SIG-M5 treated with dmso at 0.1 percent for 504 hours (cell line): ENCODE measurements around the gene NGFR.
A peak's percentile ranks its signal among the peaks of the same experiment; 100 is the strongest.

Experiments used
- DNase-seq: peaks from one replicate; lab custom pipeline; 2025; ENCODE audit not compliant: unreplicated experiment; lab: John Stamatoyannopoulos, UW

Gene NGFR

GRCh38 chr17:49515196-49515770 lies 20.2 kb downstream of the NGFR start:
- peak; percentile 14 for DNase-seq

- no peak for DNase-seq
Measured at GRCh38 chr17:49516180-49516579, 21.1 kb downstream of the NGFR start.

GRCh38 chr17:49518346-49519078 lies 23.4 kb downstream of the NGFR start:
- DNase-seq: no peak

- no peak for DNase-seq
Measured at GRCh38 chr17:49519781-49520180, 24.7 kb downstream of the NGFR start.

GRCh38 chr17:49520386-49521087 lies 25.4 kb downstream of the NGFR start:
- DNase-seq: no peak

DNA sequence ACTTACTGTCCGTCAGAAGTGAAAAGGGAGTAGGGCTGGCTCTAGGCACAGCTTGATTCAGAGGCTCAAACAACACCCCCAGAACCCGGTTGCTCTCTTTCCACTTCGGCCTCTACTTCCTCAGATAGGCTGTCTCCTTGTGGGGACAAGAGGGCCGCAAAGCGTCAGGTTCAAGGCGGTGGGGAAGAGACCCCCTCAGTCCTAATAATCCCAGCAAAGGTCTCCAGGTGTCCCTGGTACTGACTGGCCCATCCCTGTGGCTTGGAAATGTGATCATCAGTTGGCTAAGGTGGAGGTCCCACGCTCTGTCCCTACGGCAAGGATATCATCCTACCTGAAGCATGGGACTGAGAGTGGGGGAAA lies 26.0 kb downstream of the NGFR start:
- DNase-seq: no peak

DNA sequence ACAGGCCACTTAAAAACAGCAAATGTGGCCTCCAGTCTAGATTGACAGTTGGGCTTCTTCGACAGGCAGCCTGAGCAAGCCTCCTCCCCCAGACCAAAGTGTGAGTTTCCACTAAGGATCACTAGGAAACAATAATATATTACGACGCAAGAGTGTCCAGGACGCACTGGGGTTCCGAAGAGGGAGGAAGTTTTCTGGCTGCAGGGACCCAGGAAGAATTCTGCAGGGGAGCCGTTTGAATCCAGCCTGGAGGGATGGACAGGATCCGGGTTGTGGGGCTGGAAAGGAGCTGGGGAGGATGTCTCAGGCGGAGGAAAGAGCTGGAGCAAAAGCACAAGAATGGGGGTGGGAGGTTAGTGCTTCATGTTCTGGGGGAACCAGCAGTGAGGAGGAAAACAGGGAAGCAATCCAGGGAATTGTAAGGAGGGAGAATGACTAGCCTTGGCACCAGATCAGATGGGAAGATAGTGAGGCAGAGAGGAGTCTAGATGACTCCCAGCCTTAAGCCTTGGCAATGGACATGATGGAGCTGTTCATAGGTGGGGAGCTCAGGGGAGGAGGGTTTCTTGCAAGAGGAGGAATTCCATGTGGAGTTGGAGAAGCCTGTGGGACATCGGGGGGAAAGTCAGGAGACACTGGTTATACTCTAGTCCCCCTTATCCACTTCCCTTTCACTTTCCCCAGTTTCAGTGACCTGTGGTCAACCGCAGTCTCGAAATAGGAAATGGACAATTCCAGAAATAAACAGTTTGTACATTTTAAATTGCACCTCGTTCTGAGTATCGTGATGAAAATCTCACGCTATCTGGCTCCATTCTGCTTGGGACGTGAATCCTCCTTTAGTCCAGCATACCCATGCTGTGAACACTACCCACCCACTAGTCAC lies 26.6 kb downstream of the NGFR start:
- DNase-seq: no peak

GRCh38 chr17:49522357-49522890 lies 27.3 kb downstream of the NGFR start:
- DNase-seq: no peak

GRCh38 chr17:49523196-49523595 lies 28.1 kb downstream of the NGFR start:
- DNase-seq: no peak

- DNase-seq: no peak
Measured at GRCh38 chr17:49523706-49524472, 28.8 kb downstream of the NGFR start.

DNA sequence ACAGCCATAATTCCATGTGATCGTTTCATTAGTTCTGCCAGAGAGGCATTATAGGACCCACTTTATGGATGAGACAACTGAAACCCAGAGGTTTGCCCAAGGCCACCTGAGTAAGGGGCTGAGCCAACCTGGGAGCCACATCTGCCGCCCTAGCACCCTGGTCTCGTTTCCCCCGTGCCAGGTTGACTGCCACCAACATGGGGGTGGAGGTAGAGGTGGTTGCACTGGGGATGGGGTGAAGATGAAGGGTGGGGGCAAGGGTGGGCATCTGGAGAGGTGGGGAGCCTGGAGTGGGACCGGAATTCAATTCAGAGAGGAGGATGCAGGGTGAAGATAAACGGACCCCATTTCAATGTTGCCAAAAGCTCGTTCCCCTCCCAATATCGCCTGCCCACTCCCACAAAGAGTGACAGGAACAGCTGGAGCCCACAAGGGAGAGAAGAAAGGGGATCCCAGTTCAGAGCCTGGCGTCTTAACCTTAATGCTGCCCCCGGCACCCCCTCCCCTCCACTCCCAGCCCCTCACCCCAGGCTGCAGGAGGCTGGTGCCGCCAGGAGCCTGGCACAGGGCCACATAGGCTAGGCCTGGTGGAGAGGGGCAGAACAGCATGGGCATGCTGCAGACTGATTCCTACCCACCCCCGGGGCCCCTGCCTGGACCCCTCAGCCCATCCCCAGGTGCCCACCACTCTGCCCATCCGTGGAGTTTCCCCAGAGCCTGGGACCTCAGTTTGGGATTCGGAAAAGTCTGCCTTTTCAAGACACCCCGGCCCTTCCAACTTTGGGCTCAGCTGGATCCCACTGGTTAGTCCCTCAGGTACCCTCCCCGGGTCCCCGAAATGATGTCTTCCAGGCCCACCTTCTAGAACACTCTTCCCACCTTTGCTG lies 29.6 kb downstream of the NGFR start:
- no peak for DNase-seq

DNA sequence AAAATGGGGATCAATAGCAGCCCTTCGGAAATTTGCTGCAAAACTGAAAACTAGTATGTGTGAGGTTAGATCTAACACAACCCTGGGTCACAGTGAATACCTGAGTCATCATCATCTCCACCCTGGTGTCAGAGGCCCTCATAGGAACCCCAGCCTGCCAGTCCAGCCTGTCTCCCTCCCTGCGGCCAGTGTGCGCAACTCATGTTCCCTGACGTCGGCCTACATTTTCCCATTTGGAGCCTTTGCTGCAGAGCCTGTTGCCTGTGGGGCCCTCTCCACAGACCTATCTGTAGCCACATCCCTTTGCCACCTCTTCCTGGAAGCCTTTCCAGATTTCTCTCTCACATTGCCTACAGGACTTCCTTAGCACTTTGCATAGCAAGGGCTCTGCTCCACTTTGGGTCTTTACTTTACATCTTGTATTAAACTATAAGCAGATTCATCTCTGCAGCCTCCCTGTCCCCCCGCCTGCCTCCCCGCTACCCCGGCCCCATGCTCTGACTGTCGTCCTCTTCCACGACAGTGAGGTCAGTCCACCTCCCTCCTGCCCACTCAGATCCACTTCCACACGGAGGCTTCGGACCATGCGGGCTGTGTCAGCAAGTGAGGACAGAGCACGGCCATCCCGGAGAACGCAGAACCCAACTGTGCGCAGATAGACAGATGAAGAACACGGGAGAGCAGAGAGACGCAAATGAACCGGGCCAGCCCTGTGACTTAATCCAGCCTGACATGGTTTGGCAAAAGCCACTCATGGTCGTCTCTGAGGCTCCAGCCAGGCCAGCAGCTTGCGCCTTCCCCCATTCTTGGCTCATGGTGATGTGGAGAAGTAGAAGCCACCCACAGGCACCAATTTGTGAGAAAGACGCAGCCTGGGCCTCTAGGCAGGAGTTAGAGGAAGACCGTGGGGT lies 31.0 kb downstream of the NGFR start:
- DNase-seq: no peak

DNA sequence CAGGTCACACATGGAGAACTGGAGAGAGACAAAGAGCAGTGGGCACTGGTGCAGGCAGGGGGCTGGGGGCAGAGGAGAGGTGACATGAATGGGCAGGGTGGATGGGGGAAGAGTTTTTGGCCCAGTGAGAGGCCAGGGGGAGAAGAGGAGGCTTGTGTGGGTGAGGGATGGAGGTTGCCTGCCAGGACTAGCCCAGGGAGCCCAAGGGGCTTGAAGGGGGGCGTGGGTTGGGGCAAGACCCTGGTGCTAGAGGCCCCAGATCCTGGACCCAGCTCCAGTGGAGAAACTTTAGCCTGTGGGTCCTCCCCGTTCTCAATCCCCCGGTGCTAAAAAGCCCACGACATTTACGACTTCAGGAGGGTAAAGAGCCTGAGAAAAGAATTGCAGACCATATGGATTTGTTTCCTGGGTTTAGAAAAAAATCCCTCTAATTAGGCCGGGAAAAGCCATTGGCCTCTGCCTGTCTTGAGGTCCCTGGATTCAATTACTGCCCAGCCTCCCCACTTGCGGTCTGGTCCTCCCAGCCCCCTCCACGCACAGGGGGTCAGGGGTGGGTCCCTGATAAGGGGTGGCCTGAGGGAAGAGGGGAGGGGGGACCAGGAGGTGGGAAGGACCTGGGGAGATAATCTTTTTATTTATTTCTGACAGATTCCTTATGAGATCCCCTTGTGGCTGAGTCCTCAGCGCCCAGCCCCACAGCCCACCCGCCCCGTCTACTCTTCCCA lies 33.0 kb downstream of the NGFR start:
- DNase-seq: no peak

DNA sequence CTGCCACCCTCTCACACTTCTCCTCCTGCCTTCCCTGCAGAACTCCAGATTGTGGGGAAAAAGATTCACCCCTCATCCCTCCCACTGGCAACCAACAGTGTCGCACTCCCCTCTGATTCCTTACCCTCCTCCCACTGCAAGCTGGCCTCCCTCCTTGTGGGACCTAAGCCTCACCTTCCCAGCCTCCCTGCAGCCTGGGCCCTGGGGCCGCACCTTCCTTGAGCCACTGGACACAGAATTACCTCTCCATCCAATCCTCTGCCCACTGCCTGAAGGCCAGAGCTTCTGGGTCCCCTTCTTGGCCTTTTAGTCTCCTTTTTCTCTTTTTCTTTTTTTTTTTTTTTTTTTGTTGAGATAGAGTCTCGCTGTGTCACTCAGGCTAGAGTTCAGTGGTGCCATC lies 33.9 kb downstream of the NGFR start:
- DNase-seq: no peak

DNA sequence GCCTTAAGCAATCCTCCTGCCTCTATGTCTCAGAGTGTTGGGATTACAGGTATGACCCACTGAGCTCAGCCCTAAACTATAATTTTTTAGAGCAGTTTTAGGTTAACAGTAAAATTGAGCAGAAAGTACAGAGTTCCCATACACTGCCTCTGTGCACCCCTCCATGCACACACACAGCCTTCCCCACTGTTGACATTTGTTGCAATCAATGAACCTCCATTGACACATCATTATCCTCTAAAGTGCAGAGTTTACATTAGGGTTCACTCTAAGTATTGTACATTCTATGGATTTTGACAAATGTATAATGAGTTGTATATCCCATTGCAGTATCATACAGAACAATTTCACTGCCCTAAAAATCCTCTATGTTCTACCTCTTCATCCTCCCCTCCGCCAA lies 35.0 kb downstream of the NGFR start:
- no peak for DNase-seq

DNA sequence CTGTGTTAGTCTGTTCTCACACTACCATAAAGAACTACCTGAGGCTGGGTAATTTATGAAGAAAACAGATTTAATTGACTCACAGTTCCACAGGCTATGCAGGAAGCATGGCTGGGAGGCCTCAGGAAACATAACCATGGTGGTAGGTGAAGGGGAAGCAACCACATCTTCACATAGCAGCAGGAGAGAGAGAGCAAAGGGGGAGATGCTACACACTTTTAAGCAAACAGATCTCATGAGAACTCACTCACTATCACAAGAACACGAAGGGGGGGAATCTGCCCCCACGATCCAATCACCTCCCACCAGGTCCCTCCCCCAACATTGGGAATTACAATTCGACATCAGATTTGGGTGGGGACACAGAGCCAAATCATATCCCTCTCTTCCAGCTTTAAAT lies 48.8 kb downstream of the NGFR start:
- DNase-seq: no peak

- DNase-seq: no peak
Measured at GRCh38 chr17:49545007-49545660, 50.0 kb downstream of the NGFR start.
